Measurements from ENCODE around the gene PODN.

- TF ChIP-seq CTCF (IDR thresholded peaks at IDR 0.05) (no peak), POLR2AphosphoS5 (IDR thresholded peaks at IDR 0.05) (no peak), POLR2A (IDR thresholded peaks at IDR 0.05) (no peak), EP300 (IDR thresholded peaks at IDR 0.05) (no peak)
Measured at GRCh38 chr1:53087332-53088285, 25.6 kb downstream of the PODN start.

Data from stomach (tissue), 4 donors.